COLO668 (cell line): Measurements from ENCODE around the gene GLCE.
"Not testable (repeated sequence)": the region's sequence is repeated elsewhere in the genome, so short reads cannot be mapped to it uniquely, and the experiment has no call there.

ENCODE experiments used
- DNase-seq: peaks from one replicate; lab custom pipeline; 2025; ENCODE audit not compliant: unreplicated experiment; lab: John Stamatoyannopoulos, UW

The GLCE gene

GRCh38 chr15:69134791-69135190 is 25.6 kb upstream of the GLCE start:
- no peak for DNase-seq

DNA sequence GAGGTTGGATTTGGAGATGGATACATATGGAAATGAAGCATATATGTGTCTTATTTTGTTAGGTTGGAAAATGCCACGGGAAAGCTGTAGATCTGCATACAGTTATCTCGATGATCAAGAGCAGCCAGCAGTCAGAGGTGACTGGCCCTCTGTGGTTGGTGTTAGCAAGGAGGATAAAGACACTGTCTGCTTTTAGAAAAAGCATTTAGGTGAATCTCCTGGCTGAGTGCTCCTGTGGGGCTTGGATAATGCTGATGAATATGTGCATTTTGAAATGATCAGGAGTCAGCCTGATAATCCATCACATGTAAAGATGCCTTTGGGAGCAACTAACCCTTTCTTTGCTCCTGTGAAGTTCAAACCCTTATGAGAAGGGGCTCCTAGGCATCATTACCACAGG is 24.9 kb upstream of the GLCE start:
- DNase-seq = no peak

GRCh38 chr15:69138963-69139362 is 21.5 kb upstream of the GLCE start:
- no peak for DNase-seq

DNA sequence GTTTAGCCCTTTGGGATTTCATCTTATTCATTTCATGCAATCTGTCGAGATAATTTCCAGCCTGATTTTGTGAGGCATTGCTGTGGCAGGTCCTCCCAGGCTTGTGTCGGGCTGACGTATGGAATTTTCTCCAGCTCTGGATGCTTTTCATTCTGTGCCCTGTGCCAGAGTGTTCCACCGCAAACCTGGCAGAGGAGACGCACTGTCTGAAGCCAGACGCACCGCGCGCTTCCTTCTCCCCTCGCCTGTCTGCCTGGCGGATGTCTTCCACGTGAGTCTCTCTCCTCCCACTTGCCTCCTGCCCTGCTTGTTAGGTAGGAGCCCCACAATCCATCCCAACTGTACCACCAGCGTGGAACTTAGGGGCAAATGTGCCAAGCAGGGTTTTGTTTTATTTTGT is 20.1 kb upstream of the GLCE start:
- DNase-seq = no peak

GRCh38 chr15:69141286-69141701 is 19.1 kb upstream of the GLCE start:
- peak; percentile 73 for DNase-seq

GRCh38 chr15:69141833-69142232 is 18.6 kb upstream of the GLCE start:
- no peak for DNase-seq

GRCh38 chr15:69143756-69144436 is 16.5 kb upstream of the GLCE start:
- DNase-seq = peak; percentile 49

DNA sequence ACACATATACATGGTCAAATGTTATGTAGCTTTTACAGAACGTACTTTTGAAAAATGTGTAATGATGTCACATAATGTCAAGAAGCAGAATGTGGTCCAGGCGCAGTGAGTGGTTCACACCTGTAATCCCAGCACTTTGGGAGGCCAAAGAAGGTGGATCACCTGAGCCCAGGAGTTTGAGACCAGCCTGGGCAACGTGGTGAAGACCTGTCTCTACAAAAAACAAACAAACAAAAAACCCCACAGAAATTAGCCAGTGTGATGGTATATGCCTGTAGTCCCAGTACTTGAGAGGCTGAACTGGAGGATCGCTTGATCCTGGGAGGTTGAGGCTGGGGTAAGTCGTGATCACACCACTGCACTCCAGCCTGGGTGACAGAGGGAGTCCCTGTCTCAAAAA is 15.9 kb upstream of the GLCE start:
- no peak for DNase-seq

DNA sequence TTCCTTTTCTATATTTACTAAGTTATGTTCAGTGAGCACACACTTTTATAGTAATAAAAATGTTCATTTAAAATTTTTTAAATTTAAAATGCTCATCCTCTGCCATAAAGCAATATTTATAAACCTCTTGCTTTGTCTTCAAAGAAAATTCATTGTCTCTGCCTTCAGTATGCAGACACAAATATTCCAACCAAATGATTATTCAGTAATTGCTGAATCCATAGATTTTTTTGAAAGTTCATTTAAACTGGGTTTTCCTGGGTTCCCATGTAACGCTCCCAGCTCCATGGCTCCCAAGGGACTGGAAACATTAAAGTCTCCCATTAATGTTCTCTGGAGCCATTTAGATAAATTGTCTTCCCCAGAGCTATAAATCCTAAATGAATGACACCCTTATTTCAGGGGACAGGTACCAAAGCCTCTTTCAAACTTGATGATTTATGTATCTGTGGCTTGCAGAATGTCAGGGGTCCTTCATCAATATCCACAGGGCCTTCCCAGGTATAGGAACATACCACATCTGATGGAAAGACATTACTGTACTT is 15.2 kb upstream of the GLCE start:
- no peak for DNase-seq

GRCh38 chr15:69145694-69146492 is 14.5 kb upstream of the GLCE start:
- DNase-seq = peak; percentile 49

GRCh38 chr15:69146724-69147435 is 13.6 kb upstream of the GLCE start:
- DNase-seq = no peak

- DNase-seq = no peak
Observed at GRCh38 chr15:69148465-69148864, 12.0 kb upstream of the GLCE start.

- no peak for DNase-seq
Observed at GRCh38 chr15:69149163-69149562, 11.3 kb upstream of the GLCE start.

DNA sequence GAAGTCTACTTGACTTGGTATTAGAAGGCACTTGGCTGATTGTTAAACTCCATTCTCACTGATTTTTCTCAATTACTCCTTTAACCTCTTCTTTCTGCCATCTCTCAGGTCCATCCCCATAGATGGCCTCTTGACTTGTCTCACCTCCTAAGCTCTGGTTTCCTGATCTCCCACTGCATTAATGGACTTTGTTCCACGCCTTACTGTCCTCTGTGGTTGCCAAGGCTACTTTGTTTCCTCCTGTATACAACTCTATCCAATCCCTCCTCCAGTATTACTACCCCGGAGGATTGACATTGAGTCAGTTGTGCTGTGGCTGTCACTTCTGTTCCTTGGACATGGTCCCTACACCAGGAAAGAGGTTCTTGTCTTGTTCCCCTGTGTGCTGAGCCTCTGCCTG is 10.6 kb upstream of the GLCE start:
- DNase-seq = no peak

DNA sequence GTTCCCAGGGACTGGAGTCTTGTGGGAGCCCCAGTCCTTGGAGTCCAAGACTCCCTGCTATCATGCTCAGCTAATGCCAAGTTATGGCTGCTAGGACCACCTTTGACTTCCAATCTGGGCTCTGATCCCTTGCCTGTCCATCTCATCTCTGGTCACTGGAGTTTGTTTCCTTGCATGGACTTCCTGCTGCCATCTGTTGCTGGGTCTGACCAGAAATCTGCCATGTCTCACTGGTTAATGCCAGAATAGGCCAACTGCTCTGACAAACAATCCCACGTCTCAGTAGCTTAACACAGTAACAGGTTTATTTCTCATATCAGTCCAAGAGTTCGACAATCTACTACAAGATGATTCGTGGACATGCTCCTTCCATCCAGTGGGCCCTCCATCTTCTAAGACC is 10.1 kb upstream of the GLCE start:
- DNase-seq = no peak

DNA sequence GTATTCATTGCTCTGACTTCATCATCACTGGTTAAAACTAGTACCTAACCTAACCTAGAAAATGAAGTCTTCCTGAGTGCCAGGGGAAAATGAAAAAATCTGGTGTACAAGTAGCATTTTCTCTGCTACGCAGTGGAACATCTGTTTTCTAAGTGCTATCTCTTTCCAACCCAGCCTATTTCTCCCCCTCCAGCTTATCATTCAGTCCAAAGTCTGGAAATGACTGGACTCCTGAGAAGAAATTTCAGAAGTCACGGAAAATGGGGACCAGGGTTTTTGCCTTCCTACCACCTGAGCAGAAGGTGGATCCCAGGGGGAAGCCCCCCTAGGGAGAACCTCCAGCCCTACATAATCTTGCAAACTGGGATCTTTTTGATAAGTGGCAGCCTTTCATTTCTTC is 9.6 kb upstream of the GLCE start:
- no peak for DNase-seq

DNA sequence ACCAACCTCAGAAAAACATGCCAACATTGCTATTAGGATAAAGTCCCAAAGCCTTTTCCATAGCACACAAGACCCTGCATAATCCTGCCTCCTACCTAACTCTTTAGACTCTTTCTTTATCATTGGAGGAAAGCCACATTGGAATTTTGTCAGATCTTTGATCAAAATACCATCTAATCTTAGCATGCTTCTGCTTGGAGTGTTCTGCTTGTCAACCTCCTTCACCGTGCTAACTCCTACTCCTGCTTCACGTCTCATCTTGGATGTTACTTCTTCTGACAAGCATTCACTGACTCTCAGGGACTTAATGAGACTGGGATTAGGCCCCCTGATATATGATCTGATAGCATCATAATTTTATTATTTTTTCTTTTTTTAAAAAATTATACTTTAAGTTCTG is 7.4 kb upstream of the GLCE start:
- DNase-seq = no peak

DNA sequence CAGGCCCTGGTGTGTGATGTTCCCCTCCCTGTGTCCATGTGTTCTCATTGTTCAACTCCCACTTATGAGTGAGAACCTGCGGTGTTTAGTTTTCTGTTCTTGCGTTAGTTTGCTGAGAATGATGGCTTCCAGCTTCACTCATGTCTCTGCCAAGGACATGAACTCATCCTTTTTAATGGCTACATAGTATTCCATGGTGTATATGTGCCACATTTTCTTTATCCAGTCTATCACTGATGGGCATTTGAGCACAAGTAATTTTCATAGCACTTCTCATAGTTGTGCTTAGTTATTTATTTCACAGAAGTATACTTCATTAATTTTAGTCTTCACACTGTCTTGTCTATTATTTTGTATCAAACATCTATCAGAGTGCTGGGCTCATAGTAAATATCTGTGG is 6.8 kb upstream of the GLCE start:
- DNase-seq = not testable (repeated sequence)

- DNase-seq = no peak
Observed at GRCh38 chr15:69154078-69154477, 6.4 kb upstream of the GLCE start.

GRCh38 chr15:69154684-69155083 is 5.8 kb upstream of the GLCE start:
- no peak for DNase-seq

DNA sequence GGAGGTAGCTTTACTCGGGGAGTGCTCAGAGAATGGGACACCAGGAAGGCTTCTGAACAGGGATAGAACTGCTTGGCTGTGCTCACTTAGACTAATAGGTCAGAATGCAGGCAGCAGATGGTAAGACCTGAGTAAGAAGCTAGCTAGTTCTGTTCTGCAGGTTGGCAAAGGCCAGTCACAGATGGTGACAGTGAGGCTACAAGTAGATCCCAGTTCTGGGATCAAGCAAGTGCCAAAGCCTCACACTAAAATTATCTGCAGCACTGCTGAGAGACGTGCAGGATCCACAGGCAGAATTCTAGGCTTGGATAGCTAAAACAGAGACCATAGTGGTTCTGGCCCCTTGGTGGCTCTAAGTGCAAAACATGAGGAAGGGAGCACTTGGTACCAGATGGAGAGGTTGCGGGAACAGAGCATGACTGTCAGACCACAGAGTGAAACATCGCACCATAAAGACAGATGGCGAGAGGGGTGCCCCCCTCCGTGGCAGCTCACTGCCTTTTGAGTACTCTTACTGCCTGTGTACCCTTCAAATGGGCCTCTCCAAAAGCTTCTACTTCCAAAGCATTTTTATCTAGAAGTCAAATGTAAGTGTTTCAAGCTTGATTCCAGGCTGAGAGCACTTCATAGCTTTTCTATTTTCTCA is 3.6 kb upstream of the GLCE start:
- no peak for DNase-seq
